ENCODE data around the gene HIVEP1.
A peak's percentile ranks its signal among the peaks of the same experiment; 100 is the strongest.

Gene HIVEP1

GRCh38 chr6:11992086-11992485 is 20.0 kb upstream of the HIVEP1 start:
- no peak overlapping the region for H3K4me3 ChIP-seq (ENCODE audit: low read depth, low read length)

GRCh38 chr6:11994875-11995461 is 17.1 kb upstream of the HIVEP1 start:
- H3K4me3 ChIP-seq (ENCODE audit: low read depth, low read length): no peak overlapping the region

GRCh38 chr6:11996751-11997150 is 15.4 kb upstream of the HIVEP1 start:
- no peak overlapping the region for H3K4me3 ChIP-seq (ENCODE audit: low read depth, low read length)

- no peak overlapping the region for H3K4me3 ChIP-seq (ENCODE audit: low read depth, low read length)
These were observed 12.9 kb upstream of the HIVEP1 start for GRCh38 chr6:11999246-11999645.

- no peak overlapping the region for H3K4me3 ChIP-seq (ENCODE audit: low read depth, low read length)
These were observed 11.9 kb upstream of the HIVEP1 start for GRCh38 chr6:12000174-12000573.

- no peak overlapping the region for H3K4me3 ChIP-seq (ENCODE audit: low read depth, low read length)
These were observed 11.0 kb upstream of the HIVEP1 start for GRCh38 chr6:12001004-12001705.

GRCh38 chr6:12001706-12002435 is 10.2 kb upstream of the HIVEP1 start:
- H3K4me3 ChIP-seq (ENCODE audit: low read depth, low read length): no peak overlapping the region

- H3K4me3 ChIP-seq (ENCODE audit: low read depth, low read length): no peak overlapping the region
These were observed 4.6 kb upstream of the HIVEP1 start for GRCh38 chr6:12007473-12007872.

- H3K4me3 ChIP-seq (ENCODE audit: low read depth, low read length): peak overlapping the region; percentile 64
These were observed 4.2 kb upstream of the HIVEP1 start for GRCh38 chr6:12007887-12008286.

- H3K4me3 ChIP-seq (ENCODE audit: low read depth, low read length): peak overlapping the region; percentile 64
These were observed 3.5 kb upstream of the HIVEP1 start for GRCh38 chr6:12008366-12009179.

- H3K4me3 ChIP-seq (ENCODE audit: low read depth, low read length): peak overlapping the region; percentile 59
These were observed 2.9 kb upstream of the HIVEP1 start for GRCh38 chr6:12009180-12009685.

GRCh38 chr6:12009876-12010634 is 2.1 kb upstream of the HIVEP1 start:
- peak overlapping the region; percentile 45 for H3K4me3 ChIP-seq (ENCODE audit: low read depth, low read length)

- H3K4me3 ChIP-seq (ENCODE audit: low read depth, low read length): peak overlapping the region; percentile 45
These were observed 1.4 kb upstream of the HIVEP1 start for GRCh38 chr6:12010635-12011275.

- H3K4me3 ChIP-seq (ENCODE audit: low read depth, low read length): no peak overlapping the region
These were observed 655 bp upstream of the HIVEP1 start for GRCh38 chr6:12011276-12012037.

- peak overlapping the region; percentile 61 for H3K4me3 ChIP-seq (ENCODE audit: low read depth, low read length)
These were observed 620 bp downstream of the HIVEP1 start for GRCh38 chr6:12012558-12013306.

GRCh38 chr6:12013307-12013719 is 1.2 kb downstream of the HIVEP1 start:
- peak overlapping the region; percentile 61 for H3K4me3 ChIP-seq (ENCODE audit: low read depth, low read length)

GRCh38 chr6:12014027-12014872 is 2.1 kb downstream of the HIVEP1 start:
- H3K4me3 ChIP-seq (ENCODE audit: low read depth, low read length): no peak overlapping the region

- H3K4me3 ChIP-seq (ENCODE audit: low read depth, low read length): no peak overlapping the region
These were observed 2.7 kb downstream of the HIVEP1 start for GRCh38 chr6:12014873-12015149.

Data from iPS-11a (cell line).